HG02571 (cell line): ENCODE results near the gene NADK.
A peak's percentile ranks its signal among the peaks of the same experiment; 100 is the strongest.

Experiments
- ATAC-seq: cut with Tn5 transposase; IDR thresholded peaks from one replicate; pipeline ENCODE4 v1.9.1; 2021; ENCODE audit warnings: mild to moderate bottlenecking, moderate library complexity; ENCODE audit not compliant: unreplicated experiment

NADK gene, protein sequence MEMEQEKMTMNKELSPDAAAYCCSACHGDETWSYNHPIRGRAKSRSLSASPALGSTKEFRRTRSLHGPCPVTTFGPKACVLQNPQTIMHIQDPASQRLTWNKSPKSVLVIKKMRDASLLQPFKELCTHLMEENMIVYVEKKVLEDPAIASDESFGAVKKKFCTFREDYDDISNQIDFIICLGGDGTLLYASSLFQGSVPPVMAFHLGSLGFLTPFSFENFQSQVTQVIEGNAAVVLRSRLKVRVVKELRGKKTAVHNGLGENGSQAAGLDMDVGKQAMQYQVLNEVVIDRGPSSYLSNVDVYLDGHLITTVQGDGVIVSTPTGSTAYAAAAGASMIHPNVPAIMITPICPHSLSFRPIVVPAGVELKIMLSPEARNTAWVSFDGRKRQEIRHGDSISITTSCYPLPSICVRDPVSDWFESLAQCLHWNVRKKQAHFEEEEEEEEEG

GRCh38 chr1:1777950-1778662 lies at the start of gene NADK:
Gene NADK (minus strand): TSS chr1:1778470. CDS start chr1:1765406, 13,064 bp downstream.
- peak; percentile 44 for ATAC-seq

DNA sequence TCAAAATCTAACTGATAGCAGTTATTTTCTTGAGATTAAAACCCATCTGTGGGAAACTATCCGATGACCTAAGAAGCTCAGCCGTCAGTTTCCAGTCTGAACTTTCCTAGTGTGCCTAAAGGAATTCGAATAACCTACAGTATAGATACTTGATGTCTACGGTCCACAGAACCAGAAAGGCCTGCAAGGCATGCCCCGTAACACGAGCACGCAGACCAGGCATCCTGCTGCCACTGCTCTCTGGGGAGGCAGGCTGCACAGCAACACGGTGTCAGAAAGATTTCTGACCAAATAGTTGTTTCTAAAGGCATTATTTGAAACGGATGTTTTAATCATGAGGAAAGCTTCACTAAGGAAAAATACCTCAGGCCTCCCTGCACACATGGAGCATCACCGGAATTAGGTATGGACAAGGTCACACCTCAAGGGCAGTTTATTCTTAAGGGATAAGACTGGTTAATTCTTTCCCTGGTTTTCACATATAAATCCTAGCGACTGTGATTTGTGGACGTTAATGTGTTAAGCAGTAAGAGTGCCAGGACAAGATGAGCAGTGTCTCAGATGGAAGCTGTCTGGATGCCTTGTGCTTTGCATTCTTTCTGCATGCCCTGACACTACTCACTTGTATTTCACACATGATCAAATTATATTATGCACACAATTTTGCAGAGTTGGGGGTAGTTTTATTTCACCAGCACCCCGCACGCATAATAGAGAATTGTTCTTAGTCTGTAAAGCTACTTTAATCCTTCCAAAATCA lies 49.0 kb upstream of the NADK start:
- no peak for ATAC-seq

GRCh38 chr1:1826356-1827088 lies 48.3 kb upstream of the NADK start:
- no peak for ATAC-seq

DNA sequence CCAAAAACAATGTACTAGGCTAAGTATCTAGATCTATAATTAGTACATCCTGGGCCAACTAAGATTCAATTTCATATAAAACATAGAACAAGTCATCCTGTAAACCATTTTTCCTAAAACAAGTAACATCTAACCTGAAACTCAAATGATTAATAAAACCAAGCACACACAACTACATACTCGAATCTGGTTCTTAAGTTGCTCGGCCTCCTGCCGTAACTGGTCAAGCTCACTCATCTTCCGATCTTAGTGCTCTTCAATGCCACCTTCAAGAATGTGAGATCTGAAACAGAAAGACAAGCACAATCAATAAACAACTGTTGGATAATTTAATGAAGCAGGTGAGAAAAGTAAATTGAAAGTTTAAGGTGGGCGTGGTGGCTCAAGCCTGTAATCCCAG lies 46.9 kb upstream of the NADK start:
- no peak for ATAC-seq

GRCh38 chr1:1819762-1820161 lies 41.5 kb upstream of the NADK start:
- no peak for ATAC-seq

- no peak for ATAC-seq
Observed at GRCh38 chr1:1817221-1817620, 39.0 kb upstream of the NADK start.

DNA sequence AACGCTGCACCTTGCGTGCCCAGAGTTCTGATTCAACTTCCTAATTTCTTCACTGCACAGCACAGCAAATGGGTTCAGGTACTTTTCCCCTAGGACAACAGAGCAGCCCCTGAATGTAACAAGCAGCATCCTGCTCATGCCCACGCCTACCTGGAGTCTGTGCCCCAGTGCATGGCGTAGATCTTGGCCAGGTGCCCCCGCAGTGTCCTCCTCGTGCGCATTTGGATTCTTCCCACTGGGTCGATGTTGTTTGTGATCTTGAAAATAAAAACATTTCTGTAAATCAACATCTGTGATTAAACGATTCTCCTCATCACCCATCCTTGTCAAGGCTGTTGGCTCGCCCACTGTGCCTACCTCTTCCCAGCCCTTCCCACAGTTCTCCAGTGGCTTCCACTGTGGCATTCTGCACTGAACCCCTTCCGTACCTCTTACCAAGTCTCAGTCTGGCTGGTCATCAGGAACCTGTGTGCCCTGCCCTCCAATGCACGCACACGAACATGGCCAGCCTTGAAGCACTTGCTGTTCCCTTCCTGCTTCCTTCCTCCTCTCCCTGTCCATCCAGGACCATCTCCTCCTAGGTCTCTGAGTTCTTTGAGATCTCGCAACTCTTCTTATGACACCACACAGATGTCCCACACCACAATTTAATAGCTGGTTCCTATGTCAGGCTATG lies 37.5 kb upstream of the NADK start:
- ATAC-seq, result no peak

- no peak for ATAC-seq
Observed at GRCh38 chr1:1809489-1809888, 31.2 kb upstream of the NADK start.

- ATAC-seq, result no peak
Observed at GRCh38 chr1:1808206-1808605, 29.9 kb upstream of the NADK start.

DNA sequence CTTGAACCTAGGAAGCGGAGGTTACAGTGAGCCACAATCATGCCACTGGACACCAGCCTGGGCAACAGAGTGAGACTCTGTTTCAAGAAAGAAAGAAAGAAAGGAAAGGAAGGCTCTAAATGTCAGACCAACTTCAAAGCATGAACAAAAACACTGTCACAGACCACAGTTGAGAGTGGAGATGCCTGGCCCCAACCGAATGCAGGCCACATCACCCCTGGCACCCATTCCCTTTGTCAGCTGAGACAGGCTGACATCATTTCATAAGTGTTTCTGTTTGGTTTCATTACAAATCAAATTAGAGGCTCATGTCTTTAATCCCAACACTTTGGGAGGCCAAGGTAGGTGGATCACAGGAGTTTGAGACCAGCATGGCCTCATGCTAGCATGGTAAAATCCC lies 28.6 kb upstream of the NADK start:
- no peak for ATAC-seq

GRCh38 chr1:1804301-1804700 lies 26.0 kb upstream of the NADK start:
- ATAC-seq, result no peak

- no peak for ATAC-seq
Observed at GRCh38 chr1:1802871-1803270, 24.6 kb upstream of the NADK start.

DNA sequence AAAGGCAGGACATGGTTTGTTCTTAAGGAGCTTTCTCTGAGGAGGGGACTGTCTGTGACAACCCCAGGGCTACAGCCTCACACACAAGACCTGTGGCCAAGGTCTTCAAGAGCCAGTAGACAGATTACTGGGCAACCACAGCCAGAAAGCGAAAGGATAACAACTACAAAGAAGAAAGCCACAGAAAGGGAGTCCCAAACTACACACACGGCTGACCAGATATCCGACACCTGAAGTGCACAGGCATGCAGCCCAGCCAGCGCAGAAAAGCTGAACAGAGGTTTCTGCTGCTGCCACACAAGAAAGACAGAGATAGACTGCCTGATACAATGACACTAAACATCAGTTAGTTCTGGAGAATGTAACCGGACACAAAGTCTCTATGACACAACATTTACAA lies 21.4 kb upstream of the NADK start:
- ATAC-seq, result no peak

- no peak for ATAC-seq
Observed at GRCh38 chr1:1797731-1798341, 19.6 kb upstream of the NADK start.

GRCh38 chr1:1796466-1796865 lies 18.2 kb upstream of the NADK start:
- no peak for ATAC-seq

DNA sequence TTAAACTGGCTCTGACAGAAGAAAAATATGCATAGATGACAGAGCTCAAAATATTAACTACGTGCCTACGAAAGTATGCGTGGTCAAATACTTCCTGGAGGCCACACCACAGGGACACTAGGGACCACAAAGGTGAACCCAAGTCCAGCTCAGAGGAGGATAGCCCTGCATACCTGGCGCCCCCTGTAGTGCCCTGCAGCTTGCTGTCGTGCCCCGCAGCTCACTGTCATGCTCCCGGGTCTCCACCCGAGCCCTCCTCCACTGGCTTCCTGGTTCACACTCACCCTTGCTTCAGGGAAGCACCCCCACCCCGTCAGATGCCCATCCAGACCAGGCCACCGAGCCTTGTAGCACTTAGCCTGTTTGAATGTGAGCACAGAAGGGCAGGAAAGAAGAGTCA lies 16.7 kb upstream of the NADK start:
- no peak for ATAC-seq

- ATAC-seq, result no peak
Observed at GRCh38 chr1:1793481-1794244, 15.4 kb upstream of the NADK start.

DNA sequence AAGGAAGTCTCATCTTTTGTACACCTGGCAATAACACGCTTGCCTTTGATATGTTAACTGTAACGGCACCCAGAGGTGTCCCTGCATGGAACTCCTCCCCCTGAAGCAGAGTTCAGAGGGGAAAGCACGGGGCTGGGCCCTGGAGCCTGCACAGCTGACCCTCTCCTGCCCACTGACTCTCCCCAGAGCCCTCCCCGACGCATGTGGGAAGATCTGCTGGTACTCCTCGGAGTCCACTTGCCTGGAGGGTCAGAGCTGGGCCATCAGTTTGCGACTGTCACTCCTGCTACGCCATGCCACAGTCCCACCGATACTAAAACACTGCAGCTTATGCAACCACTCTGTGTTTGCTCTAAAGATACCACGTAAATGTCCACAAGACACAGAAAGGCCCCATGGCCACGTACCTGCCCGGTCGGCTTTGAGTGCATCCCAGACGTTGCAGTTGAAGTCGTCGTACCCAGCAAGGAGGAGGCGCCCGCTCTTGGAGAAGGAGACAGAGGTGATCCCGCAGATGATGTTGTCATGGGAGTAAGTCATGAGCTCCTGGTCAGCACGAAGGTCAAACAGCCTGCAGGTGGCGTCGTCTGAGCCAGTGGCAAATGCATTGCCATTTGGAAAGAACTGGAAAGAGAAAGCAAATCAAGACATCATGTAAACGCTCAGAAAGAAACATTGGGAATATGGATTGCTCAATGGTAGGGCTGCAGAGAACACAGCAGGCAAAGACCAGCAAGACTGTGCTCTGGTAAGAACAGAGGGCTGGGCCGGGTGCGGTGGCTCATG lies 10.6 kb upstream of the NADK start:
- ATAC-seq, result no peak
